ENCODE data around the gene PDE3B. TPM values are rescaled to one million over a fixed set of nuclear protein-coding genes. Genes with fewer than 3 reads are reported as not detected.
"Not testable (repeated sequence)": the region's sequence is repeated elsewhere in the genome, so short reads cannot be mapped to it uniquely, and the experiment has no call there.

Gene PDE3B
- total RNA-seq, 1 experiment from 2014 or later = 6.2 TPM

GRCh38 chr11:14809466-14809865, 165.9 kb downstream of the PDE3B start:
- DNase-seq (ENCODE audit: low spot score) = no peak

- no peak for DNase-seq (ENCODE audit: low spot score)
Observed at GRCh38 chr11:14812757-14813156, 169.2 kb downstream of the PDE3B start.

DNA sequence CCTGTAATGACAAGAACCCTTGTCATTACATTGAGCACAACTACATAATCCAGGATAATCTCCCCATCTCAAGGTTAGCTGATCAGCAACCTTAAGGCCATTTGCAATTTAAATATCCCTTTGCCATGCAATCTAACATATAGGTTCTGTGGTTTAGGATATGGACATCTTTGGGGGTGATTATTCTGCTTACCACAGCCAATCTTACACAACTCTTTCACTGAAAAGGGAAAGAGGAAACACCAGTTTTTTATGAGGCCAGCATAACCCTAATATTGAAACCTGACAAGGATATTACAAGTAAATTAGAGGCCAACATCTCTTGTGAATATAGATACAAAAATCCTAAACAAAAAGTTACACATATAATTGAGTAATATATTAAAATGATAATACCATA, 169.9 kb downstream of the PDE3B start:
- DNase-seq (ENCODE audit: low spot score) = no peak

DNA sequence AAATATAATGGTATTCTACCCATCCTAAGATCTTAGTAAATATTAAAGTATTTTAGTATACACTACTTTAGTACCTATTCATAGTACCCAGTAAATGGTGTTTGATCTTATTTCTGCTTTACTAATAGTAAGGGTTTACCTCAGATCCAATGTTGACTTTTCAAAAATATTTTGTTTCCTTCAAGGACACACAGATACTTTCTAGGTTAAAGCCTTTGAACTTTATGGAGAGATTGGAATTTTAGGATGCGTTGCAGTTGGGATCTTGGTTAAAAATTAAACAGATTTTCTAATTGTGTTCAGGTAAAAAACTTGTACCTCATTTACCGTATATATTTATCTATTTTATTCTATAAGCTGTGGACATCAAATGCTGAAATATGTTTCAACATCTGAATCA, 175.2 kb downstream of the PDE3B start:
- DNase-seq (ENCODE audit: low spot score) = no peak

- no peak for DNase-seq (ENCODE audit: low spot score)
Observed at GRCh38 chr11:14819596-14819995, 176.0 kb downstream of the PDE3B start.

DNA sequence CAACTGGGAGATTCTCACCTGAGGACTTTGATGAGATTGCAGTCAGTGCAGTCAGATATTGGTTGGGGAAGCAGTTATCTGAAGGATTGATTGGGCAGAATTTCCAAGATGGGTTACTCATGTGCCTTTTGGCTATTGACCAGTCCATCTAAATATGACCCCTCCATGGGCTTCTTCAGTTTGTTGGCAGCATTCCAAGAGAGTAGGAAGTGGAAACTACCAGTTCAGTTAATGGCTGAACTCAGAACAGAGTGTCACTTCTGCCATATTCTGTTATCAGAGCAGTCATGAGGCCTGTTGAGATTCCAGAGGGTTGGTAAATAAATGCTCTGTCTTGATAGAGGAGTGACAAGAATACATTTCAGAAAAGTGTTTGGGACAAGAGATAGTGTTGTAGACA, 177.4 kb downstream of the PDE3B start:
- no peak for DNase-seq (ENCODE audit: low spot score)

GRCh38 chr11:14826600-14826999, 183.0 kb downstream of the PDE3B start:
- DNase-seq (ENCODE audit: low spot score) = no peak

GRCh38 chr11:14835496-14836492, 192.2 kb downstream of the PDE3B start:
- no peak for DNase-seq (ENCODE audit: low spot score)

DNA sequence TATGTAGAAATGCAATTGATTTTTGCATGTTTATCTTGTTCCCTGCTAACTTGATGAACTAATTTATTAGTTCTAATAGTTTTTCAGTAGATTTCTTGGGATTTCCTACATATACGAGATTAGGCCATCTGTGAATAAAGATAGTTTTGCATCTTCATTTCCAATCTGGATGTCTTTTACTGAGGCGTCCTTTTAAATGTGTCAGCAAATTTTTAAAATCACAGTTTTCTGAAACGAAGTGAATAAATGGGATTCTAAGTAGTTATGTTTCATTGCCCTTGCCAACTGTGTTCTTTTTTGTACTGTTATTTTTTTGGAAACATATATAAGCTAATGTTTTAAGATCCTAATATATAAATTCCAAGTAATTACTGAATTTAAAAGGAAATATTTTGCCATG, 198.4 kb downstream of the PDE3B start:
- no peak for DNase-seq (ENCODE audit: low spot score)

DNA sequence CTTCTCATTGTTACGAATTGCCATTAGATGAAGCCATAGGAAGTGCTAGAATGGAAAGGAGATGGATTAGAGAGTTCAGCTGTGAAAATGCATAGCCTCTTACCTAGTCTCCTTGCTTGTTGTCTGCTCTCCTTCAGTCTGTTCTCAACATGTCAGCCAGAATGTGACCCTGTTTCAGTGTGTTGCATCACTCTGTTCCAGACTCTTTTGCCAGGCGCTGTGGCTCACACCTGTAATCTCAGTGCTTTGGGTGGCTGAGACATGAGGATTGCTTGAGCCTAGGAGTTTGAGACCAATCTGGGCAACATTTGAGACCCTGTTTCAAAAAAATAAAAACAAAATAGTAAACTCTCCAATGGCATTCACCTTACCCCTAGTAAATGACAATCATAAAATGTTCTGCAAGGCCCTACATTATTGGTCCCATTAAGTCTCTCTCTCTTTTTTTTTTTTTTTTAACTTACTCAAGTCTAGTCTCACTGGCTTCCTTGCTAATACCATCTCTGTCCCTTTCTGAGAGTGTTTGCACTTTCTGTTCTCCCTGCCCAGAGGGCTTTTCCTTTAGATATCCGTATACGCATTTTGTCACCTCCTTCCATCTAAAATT, 209.1 kb downstream of the PDE3B start:
- no peak for DNase-seq (ENCODE audit: low spot score)

GRCh38 chr11:14854057-14854456, 210.5 kb downstream of the PDE3B start:
- no peak for DNase-seq (ENCODE audit: low spot score)

- no peak for DNase-seq (ENCODE audit: low spot score)
Observed at GRCh38 chr11:14855890-14856289, 212.3 kb downstream of the PDE3B start.

- no peak for DNase-seq (ENCODE audit: low spot score)
Observed at GRCh38 chr11:14857621-14858020, 214.0 kb downstream of the PDE3B start.

DNA sequence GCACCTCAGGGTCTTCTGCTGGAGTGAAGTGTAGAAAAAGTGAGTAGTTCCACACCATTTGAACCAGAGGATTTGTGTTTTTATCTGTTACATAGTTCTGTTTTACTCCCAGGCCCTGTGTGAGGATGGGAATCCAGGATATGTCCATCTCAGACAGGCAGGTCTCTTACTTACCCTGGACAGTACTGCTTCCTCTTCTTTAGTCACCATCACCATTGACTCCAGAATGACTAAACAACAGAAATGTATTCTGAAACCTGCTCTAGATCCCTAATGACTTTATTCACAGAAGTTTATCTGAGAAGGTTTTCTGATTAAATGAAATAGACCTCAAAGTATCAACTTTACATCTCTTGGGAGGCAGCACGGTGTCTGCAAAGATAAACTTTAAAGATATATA, 214.8 kb downstream of the PDE3B start:
- DNase-seq (ENCODE audit: low spot score) = no peak

- DNase-seq (ENCODE audit: low spot score) = no peak
Observed at GRCh38 chr11:14860511-14860910, 216.9 kb downstream of the PDE3B start.

DNA sequence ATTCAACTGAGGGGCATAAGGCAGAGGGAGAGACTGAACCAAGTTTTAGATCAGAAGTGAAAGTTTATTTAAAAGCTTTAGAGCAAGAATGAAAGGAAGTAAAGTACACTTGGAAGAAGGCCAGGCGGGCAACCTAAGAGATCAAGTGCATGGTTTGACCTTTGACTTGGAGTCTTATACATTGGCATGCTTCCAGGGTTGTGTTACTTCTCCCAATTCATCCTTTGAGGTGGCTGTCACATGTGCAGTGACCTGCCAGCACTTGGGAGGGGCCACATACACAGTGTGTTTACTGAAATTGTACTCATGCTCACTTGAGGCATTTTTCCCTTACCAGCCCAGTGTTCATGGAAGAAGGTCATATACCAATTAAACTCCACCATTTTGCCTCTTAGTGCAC, 218.1 kb downstream of the PDE3B start:
- DNase-seq (ENCODE audit: low spot score) = no peak

- not testable (repeated sequence) for DNase-seq (ENCODE audit: low spot score)
Observed at GRCh38 chr11:14863775-14864174, 220.2 kb downstream of the PDE3B start.

GRCh38 chr11:14872032-14872431, 228.4 kb downstream of the PDE3B start:
- DNase-seq (ENCODE audit: low spot score) = no peak

DNA sequence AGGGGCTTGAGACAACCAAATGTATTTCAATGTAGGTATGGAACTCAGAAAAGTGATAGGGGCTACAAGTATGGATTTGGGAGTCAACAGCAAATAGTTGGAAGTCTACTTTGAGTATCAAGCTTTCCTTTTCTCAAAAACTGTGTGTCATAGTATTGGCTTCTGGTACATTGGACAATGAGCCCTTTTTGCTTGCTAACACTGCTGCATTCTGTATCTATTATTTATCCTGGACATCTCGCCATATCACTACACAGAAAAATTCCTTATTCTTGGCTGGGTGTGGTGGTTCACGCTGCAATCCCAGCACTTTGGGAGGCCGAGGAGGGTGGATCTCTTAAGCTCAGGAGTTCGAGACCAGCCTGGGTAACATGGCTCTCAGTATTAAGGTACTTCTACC, 230.0 kb downstream of the PDE3B start:
- DNase-seq (ENCODE audit: low spot score) = no peak

DNA sequence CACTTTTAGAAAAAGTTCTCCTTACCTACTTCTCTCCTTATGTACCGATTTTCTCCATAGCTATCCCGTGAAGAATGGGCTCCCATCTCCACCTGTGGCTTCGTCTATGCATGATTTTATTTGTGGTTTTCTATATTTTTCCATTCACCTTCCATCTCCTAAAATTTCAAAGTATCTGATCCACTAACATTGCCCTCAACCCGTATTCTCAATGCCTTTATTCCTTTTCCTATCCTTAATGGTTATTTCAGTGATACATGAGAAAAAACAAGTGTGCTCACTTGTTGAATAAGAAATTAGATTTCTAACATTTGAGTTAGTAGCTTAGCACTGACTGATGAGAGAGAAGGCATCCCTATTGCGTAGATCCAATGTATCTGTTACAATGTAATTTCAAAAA, 231.6 kb downstream of the PDE3B start:
- no peak for DNase-seq (ENCODE audit: low spot score)

DNA sequence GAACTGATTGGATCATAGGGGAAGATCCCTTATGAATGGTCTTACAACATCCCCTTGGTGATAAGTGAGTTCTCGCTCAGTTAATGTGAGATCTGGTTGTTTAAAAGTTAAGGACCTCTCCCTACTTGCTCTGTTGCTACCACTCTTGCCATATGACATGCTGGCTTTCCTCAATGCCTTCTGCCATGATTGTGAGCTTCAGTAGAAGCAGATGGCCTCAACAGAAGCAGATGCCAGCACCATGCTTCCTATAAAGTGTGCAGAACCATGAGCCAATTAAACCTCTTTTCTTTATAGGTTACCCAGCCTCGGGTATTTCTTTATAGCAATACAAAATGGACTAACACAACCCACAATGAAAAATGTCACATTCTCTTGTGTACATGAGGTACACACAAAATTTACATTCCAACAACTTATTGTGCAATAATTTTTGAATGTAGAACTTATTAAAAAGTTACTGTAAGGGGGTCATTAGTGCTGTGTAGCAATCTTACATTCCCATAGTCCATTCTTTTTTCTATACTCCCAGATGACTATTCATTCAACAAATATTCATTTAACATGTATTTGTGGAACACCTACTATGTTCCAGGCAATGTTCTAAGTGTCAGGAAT, 238.1 kb downstream of the PDE3B start:
- DNase-seq (ENCODE audit: low spot score) = no peak

GRCh38 chr11:14882196-14882595, 238.6 kb downstream of the PDE3B start:
- no peak for DNase-seq (ENCODE audit: low spot score)

DNA sequence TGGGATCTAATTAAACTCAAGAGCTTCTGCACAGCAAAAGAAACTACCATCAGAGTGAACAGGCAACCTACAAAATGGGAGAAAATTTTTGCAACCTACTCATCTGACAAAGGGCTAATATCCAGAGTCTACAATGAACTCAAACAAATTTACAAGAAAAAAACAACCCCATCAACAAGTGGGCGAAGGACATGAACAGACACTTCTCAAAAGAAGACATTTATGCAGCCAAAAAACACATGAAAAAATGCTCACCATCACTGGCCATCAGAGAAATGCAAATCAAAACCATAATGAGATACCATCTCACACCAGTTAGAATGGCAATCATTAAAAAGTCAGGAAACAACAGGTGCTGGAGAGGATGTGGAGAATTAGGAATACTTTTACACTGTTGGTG, 240.1 kb downstream of the PDE3B start:
- not testable (repeated sequence) for DNase-seq (ENCODE audit: low spot score)
